Upper lobe of left lung (tissue), 6 donors: ENCODE results near the gene SLC6A19. TPM values are rescaled to one million over a fixed set of nuclear protein-coding genes. Genes with fewer than 3 reads are reported as not detected.
A peak's percentile ranks its signal among the peaks of the same experiment; 100 is the strongest.

Source experiments
- ATAC-seq, 2 donors: fragments of 200-7000 bp; cut with Tn5 transposase; one replicate each; pipeline ENCODE4 v1.9.1; 2022; ENCODE audit warnings: mild to moderate bottlenecking in 2 of 2, moderate library complexity in 2 of 2; ENCODE audit not compliant: low FRiP score in 2 of 2
- DNase-seq, 2 donors: peaks; one replicate each; pipeline ENCODE4 v3.0.0-alpha.2; 2019 to 2020
- H3K27ac ChIP-seq, 4 donors: fragments of 200-600 bp; sonication (generic); one replicate each; pipeline ENCODE4 v1.5.1; 2016 to 2019
- H3K27me3 ChIP-seq, 4 donors: fragments of 200-600 bp; sonication (generic); one replicate each; pipeline ENCODE4 v1.5.1; 2017 to 2019
- H3K36me3 ChIP-seq, 4 donors: fragments of 200-600 bp; sonication (generic); one replicate each; pipeline ENCODE4 v1.5.1; 2016 to 2019
- H3K4me1 ChIP-seq, 4 donors: fragments of 200-600 bp; sonication (generic); one replicate each; pipeline ENCODE4 v1.5.1; 2018 to 2019
- H3K4me3 ChIP-seq, 4 donors: fragments of 200-600 bp; sonication (generic); one replicate each; pipeline ENCODE4 v1.5.1; 2017 to 2019; ENCODE audit warnings: mild to moderate bottlenecking in 2 of 4, moderate library complexity in 1 of 4
- H3K9me3 ChIP-seq, 4 donors: fragments of 200-600 bp; sonication (generic); one replicate each; pipeline ENCODE4 v1.5.1; 2018 to 2019
- CTCF ChIP-seq, 6 experiments: fragments of 450-650 bp in 4 of 6; fragments of 200-600 bp in 2 of 6; sonication (generic) in 2 of 6; IDR thresholded peaks; one replicate each; pipeline ENCODE4 v1.5.1; 2016 to 2019; ENCODE audit warnings: antibody characterized with exemption in 6 of 6
- EP300 ChIP-seq, 4 donors: sonication (generic); formaldehyde crosslinking; IDR thresholded peaks; one replicate each; pipeline ENCODE4 v1.5.1; 2017; ENCODE audit warnings: antibody characterized with exemption in 4 of 4, control low read depth in 2 of 4
- POLR2A ChIP-seq, 4 donors: fragments of 450-650 bp; IDR thresholded peaks; one replicate each; pipeline ENCODE4 v1.5.1; 2016 to 2017; ENCODE audit warnings: antibody characterized with exemption in 4 of 4, mild to moderate bottlenecking in 2 of 4
- POLR2AphosphoS5 ChIP-seq, 2 donors: sonication (generic); formaldehyde crosslinking; IDR thresholded peaks; one replicate each; pipeline ENCODE4 v1.5.1; 2017; ENCODE audit warnings: antibody characterized with exemption in 2 of 2
- WGBS, 2 donors: methylation state at CpG; one replicate each; pipeline ENCODE4 v1.1.5; 2017 to 2018; 5-methylcytosine and 5-hydroxymethylcytosine counted together
- total RNA-seq, 6 donors: library from RNA; depleted of rRNA in 4 of 6; stranded (reverse); fragments of >200 nt in 4 of 6; gene quantifications; one replicate each; pipeline versions ENCODE4 v1.1.0 to v1.2.1, GENCODE V29; 2016 to 2021
- donor health status: DM: no; HTN: no; CAD: no; lungs with moderate emphysema.
- donor health status: DM: no; HTN: yes; CAD: no; lungs with severe emphysema.

Gene SLC6A19
- total RNA-seq, 6 donors from 2014 or later = 0.03 to 0.06 TPM; not detected in 4

GRCh38 chr5:1178529-1179382, 22.6 kb upstream of the SLC6A19 start:
- H3K4me1 ChIP-seq = peaks cover 0 to 6% (median 0%) of the 10 kb centered on the region in 4 donors
- peak in 1 of 2 donors; percentile 48 for DNase-seq
- H3K4me3 ChIP-seq = no peak overlapping the region
- TF ChIP-seq CTCF (IDR thresholded peaks at IDR 0.05) (no peak), POLR2A (IDR thresholded peaks at IDR 0.05) (no peak), POLR2AphosphoS5 (IDR thresholded peaks at IDR 0.05) (no peak), EP300 (IDR thresholded peaks at IDR 0.05) (no peak)
- H3K36me3 ChIP-seq = no peaks in the 10 kb centered on the region
- H3K27ac ChIP-seq = no peak overlapping the region
- ATAC-seq = no peak
- H3K9me3 ChIP-seq = no peaks in the 10 kb centered on the region
- H3K27me3 ChIP-seq = no peaks in the 10 kb centered on the region
- WGBS, 2 donors = 80% methylated on average over 26 of the region's 34 CpGs; no CpG with 5 or more reads in 1 of the 2 donors

GRCh38 chr5:1179383-1179715, 22.0 kb upstream of the SLC6A19 start:
- no peak overlapping the region for H3K27ac ChIP-seq
- TF ChIP-seq POLR2A (IDR thresholded peaks at IDR 0.05) = no peak
- TF ChIP-seq POLR2AphosphoS5 (IDR thresholded peaks at IDR 0.05) = no peak
- no peak for TF ChIP-seq EP300 (IDR thresholded peaks at IDR 0.05)
- TF ChIP-seq CTCF (IDR thresholded peaks at IDR 0.05) = no peak
- peak in 1 of 2 donors; percentile 58 for DNase-seq
- WGBS, 2 donors = 91% methylated on average over 6 of the region's 9 CpGs; no CpG with 5 or more reads in 1 of the 2 donors
- no peak overlapping the region for H3K4me3 ChIP-seq
- H3K27me3 ChIP-seq = no peaks in the 10 kb centered on the region
- no peaks in the 10 kb centered on the region for H3K4me1 ChIP-seq
- H3K9me3 ChIP-seq = no peaks in the 10 kb centered on the region
- no peaks in the 10 kb centered on the region for H3K36me3 ChIP-seq
- no peak for ATAC-seq

GRCh38 chr5:1180096-1180495, 21.3 kb upstream of the SLC6A19 start:
- TF ChIP-seq EP300 (IDR thresholded peaks at IDR 0.05) (no peak), POLR2A (IDR thresholded peaks at IDR 0.05) (no peak), POLR2AphosphoS5 (IDR thresholded peaks at IDR 0.05) (no peak), CTCF (IDR thresholded peaks at IDR 0.05) (no peak)
- Histone ChIP-seq H3K27me3 (no peaks in the 10 kb centered on the region), H3K36me3 (no peaks in the 10 kb centered on the region), H3K9me3 (no peaks in the 10 kb centered on the region), H3K27ac (no peak overlapping the region), H3K4me1 (no peaks in the 10 kb centered on the region), H3K4me3 (no peak overlapping the region)
- no peak for ATAC-seq
- DNase-seq = peak in 1 of 2 donors; percentile 79
- WGBS, 2 donors = 93% methylated on average over 8 of the region's 20 CpGs; no CpG with 5 or more reads in 1 of the 2 donors

- Histone ChIP-seq H3K9me3 (no peaks in the 10 kb centered on the region), H3K4me1 (peaks cover 0 to 6% (median 5%) of the 10 kb centered on the region in 4 donors), H3K4me3 (no peak overlapping the region), H3K27me3 (no peaks in the 10 kb centered on the region), H3K27ac (no peak overlapping the region), H3K36me3 (no peaks in the 10 kb centered on the region)
- no peak for TF ChIP-seq EP300 (IDR thresholded peaks at IDR 0.05)
- no peak for TF ChIP-seq POLR2A (IDR thresholded peaks at IDR 0.05)
- TF ChIP-seq POLR2AphosphoS5 (IDR thresholded peaks at IDR 0.05) = no peak
- TF ChIP-seq CTCF (IDR thresholded peaks at IDR 0.05) = no peak
- DNase-seq = peak in 1 of 2 donors; percentile 72
- WGBS, 2 donors = 84 to 85% methylated on average over 13 to 19 of the region's 20 CpGs
- ATAC-seq = no peak
These were observed 20.5 kb upstream of the SLC6A19 start for GRCh38 chr5:1180841-1181271.
